ENCODE data around the gene LRFN2. TPM values are rescaled to one million over a fixed set of nuclear protein-coding genes. Genes with fewer than 3 reads are reported as not detected.

The LRFN2 gene
- total RNA-seq, 1 experiment from 2014 or later, result not detected

- Mint-ChIP-seq H3K27ac (ENCODE audit: unreplicated experiment) (no peak overlapping the region), H3K9me3 (ENCODE audit: unreplicated experiment) (no peaks in the 10 kb centered on the region), H3K27me3 (ENCODE audit: insufficient read depth, unreplicated experiment) (peaks cover 3% of the 10 kb centered on the region), H3K4me3 (ENCODE audit: unreplicated experiment) (no peak overlapping the region), H3K4me1 (ENCODE audit: low read depth, unreplicated experiment) (peaks cover 6% of the 10 kb centered on the region), H3K36me3 (ENCODE audit: insufficient read depth, unreplicated experiment) (no peaks in the 10 kb centered on the region)
- no peaks in the 10 kb centered on the region for H3K36me3 ChIP-seq (ENCODE audit: control insufficient read depth, insufficient read depth, low read length)
- BruUV-seq (replicated peaks), result no TSS peak
- no peak overlapping the region for H3K4me3 ChIP-seq (ENCODE audit: low read depth, low read length)
- CTCF ChIA-PET, result no interaction called here
- no peak for TF ChIP-seq CTCF (IDR thresholded peaks at IDR 0.05; ENCODE audit: insufficient read depth in 1 of 2, low read depth in 1 of 2, low read length in 1 of 2, severe bottlenecking in 1 of 2, unreplicated experiment in 1 of 2)
- no peaks in the 10 kb centered on the region for H3K4me1 ChIP-seq
- POLR2A ChIA-PET, result no interaction called here
- intact Hi-C loops (cut with micrococcal nuclease; ENCODE audit: unreplicated experiment), result no loop called here
- DNase-seq, result no peak
- H3K9me3 ChIP-seq, result no peaks in the 10 kb centered on the region
- H3K27me3 ChIP-seq (replicated peaks; ENCODE audit: control insufficient read depth, insufficient read depth, low read length), result no peaks in the 10 kb centered on the region
Observed at GRCh38 chr6:40400738-40401137, 186.4 kb downstream of the LRFN2 start.

GRCh38 chr6:40399888-40400457, 187.2 kb downstream of the LRFN2 start:
- no peak overlapping the region for H3K4me3 Mint-ChIP-seq (ENCODE audit: unreplicated experiment)
- CTCF ChIA-PET, result no interaction called here
- no peaks in the 10 kb centered on the region for H3K36me3 ChIP-seq (ENCODE audit: control insufficient read depth, insufficient read depth, low read length)
- H3K27ac Mint-ChIP-seq (ENCODE audit: unreplicated experiment), result no peak overlapping the region
- no TSS peak for BruUV-seq (replicated peaks)
- H3K9me3 Mint-ChIP-seq (ENCODE audit: unreplicated experiment), result no peaks in the 10 kb centered on the region
- H3K4me1 Mint-ChIP-seq (ENCODE audit: low read depth, unreplicated experiment), result peaks cover 6% of the 10 kb centered on the region
- peaks cover 3% of the 10 kb centered on the region for H3K27me3 Mint-ChIP-seq (ENCODE audit: insufficient read depth, unreplicated experiment)
- POLR2A ChIA-PET, result no interaction called here
- TF ChIP-seq CTCF (IDR thresholded peaks at IDR 0.05; ENCODE audit: insufficient read depth in 1 of 2, low read depth in 1 of 2, low read length in 1 of 2, severe bottlenecking in 1 of 2, unreplicated experiment in 1 of 2), result no peak
- H3K4me1 ChIP-seq, result no peaks in the 10 kb centered on the region
- no peaks in the 10 kb centered on the region for H3K27me3 ChIP-seq (replicated peaks; ENCODE audit: control insufficient read depth, insufficient read depth, low read length)
- intact Hi-C loops (cut with micrococcal nuclease; ENCODE audit: unreplicated experiment), result no loop called here
- DNase-seq, result no peak
- H3K36me3 Mint-ChIP-seq (ENCODE audit: insufficient read depth, unreplicated experiment), result no peaks in the 10 kb centered on the region
- no peaks in the 10 kb centered on the region for H3K9me3 ChIP-seq
- H3K4me3 ChIP-seq (ENCODE audit: low read depth, low read length), result no peak overlapping the region

GRCh38 chr6:40398810-40399477, 188.2 kb downstream of the LRFN2 start:
- DNase-seq, result no peak
- CTCF ChIA-PET, result interaction anchor here (0.6 kb wide), 1 partner anchor 193 kb away, joined by 3 read pairs; no protein-coding TSS in a partner anchor
- H3K9me3 Mint-ChIP-seq (ENCODE audit: unreplicated experiment), result no peaks in the 10 kb centered on the region
- intact Hi-C loops (cut with micrococcal nuclease; ENCODE audit: unreplicated experiment), result no loop called here
- H3K4me3 ChIP-seq (ENCODE audit: low read depth, low read length), result no peak overlapping the region
- TF ChIP-seq CTCF (IDR thresholded peaks at IDR 0.05; ENCODE audit: insufficient read depth in 1 of 2, low read depth in 1 of 2, low read length in 1 of 2, severe bottlenecking in 1 of 2, unreplicated experiment in 1 of 2), result no peak
- H3K4me1 Mint-ChIP-seq (ENCODE audit: low read depth, unreplicated experiment), result peaks cover 6% of the 10 kb centered on the region
- H3K9me3 ChIP-seq, result no peaks in the 10 kb centered on the region
- POLR2A ChIA-PET, result no interaction called here
- H3K27me3 Mint-ChIP-seq (ENCODE audit: insufficient read depth, unreplicated experiment), result peaks cover 2% of the 10 kb centered on the region
- no peaks in the 10 kb centered on the region for H3K27me3 ChIP-seq (replicated peaks; ENCODE audit: control insufficient read depth, insufficient read depth, low read length)
- H3K4me3 Mint-ChIP-seq (ENCODE audit: unreplicated experiment), result no peak overlapping the region
- H3K36me3 Mint-ChIP-seq (ENCODE audit: insufficient read depth, unreplicated experiment), result no peaks in the 10 kb centered on the region
- no peaks in the 10 kb centered on the region for H3K4me1 ChIP-seq
- BruUV-seq (replicated peaks), result no TSS peak
- no peaks in the 10 kb centered on the region for H3K36me3 ChIP-seq (ENCODE audit: control insufficient read depth, insufficient read depth, low read length)
- no peak overlapping the region for H3K27ac Mint-ChIP-seq (ENCODE audit: unreplicated experiment)

All from Caco-2 (cell line).